ENCODE results near the gene TMEM154.

GRCh38 chr4:152684007-152684406 lies 4.2 kb upstream of the TMEM154 start:
- no peak for TF ChIP-seq CTCF (IDR thresholded peaks at IDR 0.05)
- TF ChIP-seq POLR2A (IDR thresholded peaks at IDR 0.05) = no peak

Data from ovary (tissue), 3 donors.